NCI-H69 (cell line): ENCODE measurements around the gene ATL3.
A peak's percentile ranks its signal among the peaks of the same experiment; 100 is the strongest.
"Not testable (repeated sequence)": the region's sequence is repeated elsewhere in the genome, so short reads cannot be mapped to it uniquely, and the experiment has no call there.

Source experiments
- DNase-seq: peaks from one replicate; lab custom pipeline; 2025; lab: John Stamatoyannopoulos, UW

The ATL3 gene

GRCh38 chr11:63619967-63620366 lies 51.2 kb downstream of the ATL3 start:
- DNase-seq, result no peak

GRCh38 chr11:63617686-63618085 lies 53.5 kb downstream of the ATL3 start:
- DNase-seq, result not testable (repeated sequence)

DNA sequence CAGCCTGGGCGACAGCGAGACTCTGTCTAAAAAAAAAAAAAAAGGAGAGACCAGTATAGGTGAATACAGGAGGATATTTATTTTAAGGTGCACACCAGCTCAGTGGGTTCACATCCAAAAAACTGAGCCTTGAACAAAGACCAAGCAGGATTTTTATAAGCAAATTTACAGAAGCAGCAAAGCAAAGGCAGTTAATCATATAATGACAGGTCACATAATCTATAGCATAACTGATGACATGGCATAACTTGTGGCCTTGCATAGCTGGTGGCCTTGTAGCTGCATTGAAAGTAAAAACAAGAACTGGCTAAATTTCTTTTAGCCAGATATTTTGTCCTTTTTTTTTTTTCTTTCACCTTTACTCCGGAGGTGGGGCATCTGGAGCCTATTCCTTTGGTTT lies 54.2 kb downstream of the ATL3 start:
- DNase-seq, result no peak

DNA sequence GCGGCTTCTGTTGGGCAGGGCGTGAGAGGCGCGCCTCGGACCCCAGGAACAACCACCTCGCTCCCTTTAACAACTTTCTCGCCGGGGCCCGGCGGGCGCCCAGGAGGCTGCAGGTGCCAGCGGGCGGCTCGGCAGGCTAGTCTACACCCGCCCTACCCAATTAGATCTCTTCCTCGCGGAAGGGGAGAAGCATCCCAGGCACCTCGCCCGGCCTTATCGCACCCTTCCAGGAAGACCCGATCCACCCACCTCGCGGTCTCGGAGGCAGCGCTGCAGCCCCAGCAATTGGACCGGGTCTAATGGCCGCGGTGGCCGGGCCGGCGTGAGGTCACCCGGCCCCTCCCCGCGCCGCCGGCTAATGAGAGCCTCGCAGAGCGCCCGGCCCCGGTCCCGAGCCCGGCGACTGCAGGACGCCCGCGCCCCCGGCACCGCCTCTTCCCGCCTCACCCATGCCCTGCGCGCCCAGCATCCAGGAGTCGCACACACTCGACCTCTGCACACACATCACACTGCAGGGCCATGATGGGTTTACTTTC lies 57.0 kb downstream of the ATL3 start, which contains the start of gene PLAAT3:
TSS of gene PLAAT3 (minus strand) at position 298 of the 536 bp plus-strand sequence. CDS start 419 bp downstream, outside the sequence.
- DNase-seq, result peak; percentile 60

GRCh38 chr11:63613517-63614135 lies 57.5 kb downstream of the ATL3 start:
- DNase-seq, result no peak

- DNase-seq, result no peak
These were observed 59.0 kb downstream of the ATL3 start for GRCh38 chr11:63612181-63612580.

DNA sequence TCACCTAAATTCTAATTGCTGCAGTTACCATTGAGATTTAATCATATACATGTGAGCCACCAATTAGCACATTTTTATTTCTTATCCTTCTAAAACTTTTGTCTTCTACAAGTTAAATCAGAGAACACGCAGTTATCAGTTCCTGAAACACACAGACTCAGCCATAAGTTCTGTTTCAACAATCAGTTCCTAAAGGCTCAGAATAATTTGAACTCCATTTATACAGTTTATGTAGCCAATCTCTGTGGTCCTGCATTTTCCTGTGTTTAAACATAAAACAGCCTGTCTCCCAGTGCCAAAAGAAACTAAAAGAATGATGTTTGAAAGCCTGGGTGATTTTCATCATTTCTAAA lies 59.8 kb downstream of the ATL3 start:
- no peak for DNase-seq

- peak; percentile 86 for DNase-seq
These were observed 60.4 kb downstream of the ATL3 start for GRCh38 chr11:63610604-63611394.

GRCh38 chr11:63609971-63610580 lies 61.1 kb downstream of the ATL3 start:
- DNase-seq, result no peak

DNA sequence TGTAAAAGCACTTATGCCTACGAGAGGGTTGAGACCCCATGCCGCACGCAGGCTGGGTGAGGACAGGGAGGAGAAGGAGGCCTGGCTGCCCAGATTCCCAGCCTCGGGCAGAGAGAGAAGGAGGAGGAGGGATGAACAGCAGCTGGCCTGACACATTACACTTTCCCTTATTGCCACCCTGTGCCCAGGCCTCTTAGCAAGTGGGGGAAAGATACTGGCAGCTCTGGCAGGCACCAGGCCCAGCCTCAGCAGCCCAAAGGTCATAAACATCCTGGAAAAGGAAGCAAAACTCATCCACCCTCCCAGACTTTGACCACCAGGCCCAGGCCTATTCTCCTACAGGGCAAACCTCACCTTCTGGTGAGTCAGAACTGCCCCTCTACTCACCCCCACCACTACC lies 61.6 kb downstream of the ATL3 start:
- DNase-seq, result no peak

- no peak for DNase-seq
These were observed 62.5 kb downstream of the ATL3 start for GRCh38 chr11:63608353-63609345.

- no peak for DNase-seq
These were observed 68.0 kb downstream of the ATL3 start for GRCh38 chr11:63603180-63603518.

DNA sequence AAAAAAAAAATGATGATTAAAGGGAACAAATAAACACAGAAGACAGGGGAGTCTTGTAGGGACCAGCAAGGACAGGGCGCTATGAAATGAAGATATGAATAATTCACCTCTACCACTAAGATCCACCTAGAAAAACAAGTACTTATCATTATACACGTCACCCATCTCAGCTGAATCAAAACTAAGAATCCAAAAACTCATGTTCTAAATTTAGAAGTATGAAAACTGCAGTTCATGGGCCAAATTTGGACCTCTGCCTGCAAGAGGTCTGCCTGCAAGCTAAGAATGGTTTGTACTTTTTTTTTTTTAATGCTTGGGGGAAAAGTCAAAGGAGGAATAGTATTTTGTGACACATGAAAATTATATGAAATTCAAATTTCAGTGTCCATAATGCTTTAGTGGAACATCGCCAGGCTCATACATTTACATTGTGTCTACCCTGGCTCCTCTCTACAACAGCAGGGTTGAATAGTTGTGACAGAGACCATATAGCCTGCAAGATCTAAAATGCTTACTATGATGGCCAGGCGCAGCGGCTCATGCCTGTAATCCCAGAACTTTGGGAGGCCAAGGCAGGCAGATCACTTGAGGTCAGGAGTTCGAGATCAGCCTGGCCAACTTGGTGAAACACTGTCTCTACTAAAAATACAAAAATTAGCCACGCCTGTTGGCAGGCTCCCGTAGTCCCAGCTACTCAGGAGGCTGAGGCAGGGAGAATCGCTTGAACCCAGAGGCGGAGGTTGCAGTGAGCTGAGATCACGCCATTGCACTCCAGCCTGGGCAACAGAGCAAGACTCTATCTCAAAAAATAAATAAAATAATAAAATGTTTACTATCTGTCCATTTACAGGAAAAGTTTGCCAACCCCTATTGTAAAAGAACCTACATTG lies 68.6 kb downstream of the ATL3 start:
- DNase-seq, result not testable (repeated sequence)

DNA sequence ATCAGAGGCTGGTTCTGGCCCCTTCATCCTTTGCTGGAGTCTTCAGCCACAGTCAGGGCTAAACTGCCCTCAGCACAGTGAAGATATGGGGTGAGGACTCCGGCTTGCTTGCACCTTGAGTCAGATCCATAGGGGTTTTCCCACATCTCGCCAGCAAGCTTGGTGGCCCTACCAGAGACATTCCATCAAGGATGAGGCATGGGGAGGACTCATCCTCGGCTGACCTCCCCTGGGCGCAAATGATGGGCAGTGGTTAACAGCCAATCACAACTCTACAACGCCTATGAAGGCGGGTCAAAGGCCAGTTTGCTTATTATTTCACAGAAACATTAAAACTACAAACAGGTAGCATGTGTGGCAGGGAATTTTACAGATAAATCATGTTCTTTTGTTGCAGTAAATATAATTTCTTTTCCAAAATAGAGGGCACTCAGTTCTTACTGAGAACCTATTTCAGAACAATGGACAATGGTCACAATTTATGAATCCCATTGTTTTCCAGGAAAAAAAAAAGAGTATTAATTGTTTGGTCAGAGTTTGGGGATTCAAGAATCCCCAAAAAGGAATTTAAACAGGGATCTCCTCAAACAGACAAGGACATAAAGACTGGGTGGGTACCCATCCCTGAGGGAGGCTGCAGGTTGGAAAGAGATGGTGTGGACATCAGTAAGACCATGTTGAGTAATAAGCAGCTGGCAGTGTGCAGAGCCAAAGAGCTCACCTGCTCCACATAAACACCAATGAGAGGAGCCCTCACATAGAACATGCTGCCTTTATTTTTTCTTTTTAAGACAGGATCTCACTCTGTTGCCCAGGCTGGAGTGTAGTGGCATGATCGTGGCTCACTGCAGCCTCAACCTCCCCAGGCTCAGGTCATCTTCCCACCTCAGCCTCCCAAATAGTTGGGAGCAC lies 71.7 kb downstream of the ATL3 start:
- DNase-seq, result no peak

DNA sequence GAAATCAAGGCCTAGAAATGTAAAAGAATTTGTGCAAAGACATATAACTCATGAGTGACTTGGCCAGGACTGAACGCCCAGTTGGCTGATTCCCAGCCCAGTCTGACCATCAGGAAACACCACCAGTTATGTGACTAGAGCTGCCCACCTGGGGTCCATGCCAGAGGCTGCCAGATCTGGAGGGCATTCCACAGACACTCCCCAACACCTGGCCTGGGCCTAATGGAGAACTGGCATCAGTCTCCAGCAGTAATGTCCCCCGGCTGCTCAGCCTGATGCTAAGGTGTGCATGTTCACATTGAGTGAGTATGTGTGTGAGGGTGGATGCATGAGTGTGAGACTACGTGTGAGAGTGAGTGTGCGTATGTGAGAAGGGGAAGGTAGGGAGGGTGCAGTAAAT lies 72.6 kb downstream of the ATL3 start:
- DNase-seq, result no peak

DNA sequence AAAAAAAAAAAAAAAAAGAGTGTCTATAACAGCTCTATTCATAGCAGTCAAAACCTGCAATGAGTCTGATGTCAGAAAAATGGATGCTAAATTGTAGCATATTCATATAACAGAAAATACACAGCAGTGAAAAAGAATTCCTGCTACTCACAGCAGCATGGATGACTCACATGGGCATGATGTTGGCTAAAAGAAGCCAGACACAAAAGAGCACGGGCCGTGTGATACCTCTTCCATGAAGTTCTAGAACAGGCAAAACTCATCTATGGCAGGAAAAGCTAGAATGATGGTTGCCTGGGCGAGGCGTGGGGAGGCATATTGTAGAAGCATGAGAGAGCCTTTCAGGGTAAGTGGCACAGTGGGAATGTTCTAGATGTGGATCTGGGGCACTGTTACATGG lies 75.9 kb downstream of the ATL3 start:
- DNase-seq, result no peak

GRCh38 chr11:63592975-63593395 lies 78.2 kb downstream of the ATL3 start:
- no peak for DNase-seq

GRCh38 chr11:63590024-63590788 lies 81.0 kb downstream of the ATL3 start:
- no peak for DNase-seq

DNA sequence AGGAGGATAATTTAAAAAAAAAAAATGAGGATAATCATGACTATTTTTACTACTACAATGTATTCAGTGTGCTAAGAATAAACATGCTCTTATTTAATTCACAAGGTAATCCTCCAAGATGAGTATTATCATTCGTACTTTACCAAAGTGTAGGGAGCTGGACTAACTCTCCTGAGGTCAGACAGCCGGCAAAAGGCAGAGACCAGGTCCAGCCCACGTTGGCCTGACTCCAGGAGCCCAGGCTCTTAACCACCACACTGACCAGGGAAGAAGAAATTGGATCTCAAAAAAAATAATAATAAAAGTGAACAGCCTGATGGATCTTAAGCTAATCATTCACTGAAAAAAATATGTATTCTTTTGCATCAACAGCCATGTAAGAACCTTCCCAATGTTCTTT lies 82.2 kb downstream of the ATL3 start:
- DNase-seq, result no peak
